Muscle of back (tissue), 11 donors: ENCODE data around the gene IBA57. TPM values are rescaled to one million over a fixed set of nuclear protein-coding genes. Genes with fewer than 3 reads are reported as not detected.
"Not testable (repeated sequence)": the region's sequence is repeated elsewhere in the genome, so short reads cannot be mapped to it uniquely, and the experiment has no call there.

ENCODE experiments used
- DNase-seq, 3 donors: peaks; one replicate each; pipeline versions ENCODE4 v3.0.0 to v3.0.0-alpha.2; 2013
- polyA plus RNA-seq, 10 donors: library from polyadenylated mRNA; unstranded; fragments of 120-200 nt; gene quantifications; one replicate each; pipeline ENCODE4 v1.2.1, GENCODE V29; 2013; ENCODE audit not compliant: insufficient read length in 10 of 10

The IBA57 gene
- polyA plus RNA-seq, 10 donors = 3.6 to 5.7 (median 4.3) TPM

DNA sequence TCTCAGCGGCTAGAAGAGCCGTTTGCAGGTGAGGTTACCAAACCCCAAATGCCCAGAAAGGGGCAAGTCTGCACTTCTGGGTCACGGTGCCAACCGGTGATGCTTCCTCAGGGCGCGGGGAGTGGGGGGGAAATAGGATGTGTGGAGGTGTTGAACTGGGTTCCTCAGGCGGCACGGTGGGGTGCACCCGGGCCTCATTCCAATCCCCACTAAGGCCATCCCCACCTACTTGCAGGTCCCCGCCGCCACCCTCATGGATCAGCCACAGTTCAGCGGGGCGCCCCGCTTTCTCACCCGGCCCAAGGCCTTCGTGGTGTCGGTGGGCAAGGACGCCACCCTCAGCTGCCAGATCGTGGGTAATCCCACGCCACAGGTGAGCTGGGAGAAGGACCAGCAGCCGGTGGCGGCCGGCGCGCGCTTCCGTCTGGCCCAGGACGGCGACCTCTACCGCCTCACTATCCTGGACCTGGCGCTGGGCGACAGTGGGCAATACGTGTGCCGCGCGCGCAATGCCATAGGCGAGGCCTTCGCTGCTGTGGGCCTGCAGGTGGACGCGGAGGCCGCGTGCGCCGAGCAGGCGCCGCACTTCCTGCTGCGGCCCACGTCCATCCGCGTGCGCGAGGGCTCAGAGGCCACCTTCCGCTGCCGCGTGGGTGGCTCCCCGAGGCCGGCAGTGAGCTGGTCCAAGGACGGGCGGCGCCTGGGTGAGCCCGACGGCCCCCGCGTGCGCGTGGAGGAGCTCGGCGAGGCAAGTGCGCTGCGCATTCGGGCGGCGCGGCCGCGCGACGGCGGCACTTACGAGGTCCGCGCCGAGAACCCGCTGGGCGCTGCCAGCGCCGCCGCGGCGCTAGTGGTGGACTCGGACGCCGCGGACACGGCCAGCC is 46.2 kb downstream of the IBA57 start:
- DNase-seq = no peak

DNA sequence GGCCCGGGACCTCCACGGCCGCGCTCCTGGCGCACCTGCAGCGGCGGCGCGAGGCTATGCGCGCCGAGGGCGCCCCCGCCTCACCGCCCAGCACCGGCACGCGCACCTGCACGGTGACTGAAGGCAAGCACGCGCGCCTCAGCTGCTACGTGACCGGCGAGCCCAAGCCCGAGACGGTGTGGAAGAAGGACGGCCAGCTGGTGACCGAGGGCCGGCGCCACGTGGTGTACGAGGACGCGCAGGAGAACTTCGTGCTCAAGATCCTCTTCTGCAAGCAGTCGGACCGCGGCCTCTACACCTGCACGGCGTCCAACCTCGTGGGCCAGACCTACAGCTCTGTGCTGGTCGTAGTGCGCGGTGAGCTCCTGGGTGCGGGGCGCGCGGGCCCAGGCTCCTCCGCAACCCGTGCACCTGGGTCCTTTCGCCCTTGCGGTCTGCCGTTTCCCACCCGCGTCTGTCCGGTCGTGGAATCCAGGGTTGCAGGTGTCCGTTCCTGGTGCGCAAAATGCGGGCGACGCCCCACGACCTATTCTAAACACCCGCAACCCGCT is 46.9 kb downstream of the IBA57 start:
- no peak for DNase-seq

DNA sequence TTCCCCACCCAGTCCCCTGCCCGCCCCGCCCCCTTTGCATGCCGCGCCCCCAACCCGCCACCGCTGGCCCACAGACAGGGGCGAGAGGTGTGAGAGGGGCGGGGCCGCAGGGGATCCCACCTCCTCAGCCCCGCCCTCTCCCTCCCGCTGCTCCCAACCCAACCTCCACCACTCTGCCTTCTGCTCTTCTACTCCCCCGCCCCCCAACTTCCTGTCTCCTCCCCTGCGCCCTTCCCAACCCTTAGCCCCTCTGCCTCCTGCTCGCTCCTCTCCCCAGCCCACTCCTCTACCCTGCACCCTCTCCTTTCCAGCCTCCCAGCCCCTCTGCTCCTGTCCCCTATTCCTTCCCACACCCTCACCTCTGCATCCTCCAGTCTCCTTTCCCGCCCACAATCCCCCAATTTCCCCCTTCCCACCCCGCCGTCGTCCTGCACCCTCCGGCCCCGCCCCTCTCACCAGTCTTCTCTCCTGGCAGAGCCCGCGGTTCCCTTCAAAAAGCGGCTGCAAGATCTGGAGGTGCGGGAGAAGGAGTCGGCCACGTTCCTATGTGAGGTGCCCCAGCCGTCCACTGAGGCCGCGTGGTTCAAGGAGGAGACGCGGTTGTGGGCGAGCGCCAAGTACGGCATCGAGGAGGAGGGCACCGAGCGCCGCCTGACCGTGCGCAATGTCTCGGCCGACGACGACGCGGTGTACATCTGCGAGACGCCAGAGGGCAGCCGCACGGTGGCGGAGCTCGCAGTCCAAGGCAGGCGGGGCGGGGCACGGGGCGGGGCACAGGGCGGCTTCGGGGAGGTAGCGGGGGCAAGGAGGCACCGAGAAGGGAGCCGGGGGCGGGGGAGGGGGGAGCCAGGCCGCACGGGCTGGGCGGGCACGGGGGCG is 47.6 kb downstream of the IBA57 start:
- DNase-seq = peak in 2 of 3 donors; percentile 67 to 85

DNA sequence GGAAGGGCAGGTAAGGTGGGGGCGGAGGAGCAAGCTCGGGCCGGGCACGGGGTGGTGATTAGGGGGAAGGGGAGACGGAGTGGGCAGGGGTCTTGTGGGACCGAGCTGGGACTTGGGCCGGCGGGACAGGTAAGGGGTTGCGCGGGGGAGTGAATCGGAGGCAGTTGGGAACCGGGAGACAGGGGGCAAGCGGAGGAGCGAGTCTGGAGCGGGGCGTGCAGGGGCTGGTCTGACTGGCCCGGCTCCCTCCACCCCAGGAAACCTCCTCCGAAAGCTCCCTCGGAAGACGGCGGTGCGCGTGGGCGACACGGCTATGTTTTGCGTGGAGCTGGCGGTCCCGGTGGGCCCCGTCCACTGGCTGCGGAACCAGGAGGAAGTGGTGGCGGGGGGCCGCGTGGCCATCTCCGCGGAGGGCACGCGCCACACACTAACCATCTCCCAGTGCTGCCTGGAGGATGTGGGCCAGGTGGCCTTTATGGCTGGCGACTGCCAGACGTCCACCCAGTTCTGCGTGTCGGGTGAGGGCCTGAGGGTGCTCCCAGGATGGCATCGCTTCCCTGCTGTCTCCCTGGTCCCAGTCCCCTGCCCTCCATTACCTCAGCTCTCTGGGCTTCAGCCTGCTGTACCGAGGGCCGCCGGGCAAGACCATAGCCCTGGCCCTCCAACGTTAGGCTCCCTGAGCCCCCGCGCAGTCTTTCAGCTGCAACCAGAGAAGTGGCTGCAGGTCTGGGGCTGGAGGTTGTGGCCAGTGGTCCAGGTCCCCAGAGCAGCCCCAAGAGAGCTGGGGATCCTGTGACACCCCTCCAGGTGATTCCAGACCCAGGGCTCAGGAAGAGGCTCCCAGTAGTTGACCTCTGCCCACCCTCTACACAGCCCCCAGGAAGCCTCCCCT is 48.6 kb downstream of the IBA57 start:
- DNase-seq = no peak

DNA sequence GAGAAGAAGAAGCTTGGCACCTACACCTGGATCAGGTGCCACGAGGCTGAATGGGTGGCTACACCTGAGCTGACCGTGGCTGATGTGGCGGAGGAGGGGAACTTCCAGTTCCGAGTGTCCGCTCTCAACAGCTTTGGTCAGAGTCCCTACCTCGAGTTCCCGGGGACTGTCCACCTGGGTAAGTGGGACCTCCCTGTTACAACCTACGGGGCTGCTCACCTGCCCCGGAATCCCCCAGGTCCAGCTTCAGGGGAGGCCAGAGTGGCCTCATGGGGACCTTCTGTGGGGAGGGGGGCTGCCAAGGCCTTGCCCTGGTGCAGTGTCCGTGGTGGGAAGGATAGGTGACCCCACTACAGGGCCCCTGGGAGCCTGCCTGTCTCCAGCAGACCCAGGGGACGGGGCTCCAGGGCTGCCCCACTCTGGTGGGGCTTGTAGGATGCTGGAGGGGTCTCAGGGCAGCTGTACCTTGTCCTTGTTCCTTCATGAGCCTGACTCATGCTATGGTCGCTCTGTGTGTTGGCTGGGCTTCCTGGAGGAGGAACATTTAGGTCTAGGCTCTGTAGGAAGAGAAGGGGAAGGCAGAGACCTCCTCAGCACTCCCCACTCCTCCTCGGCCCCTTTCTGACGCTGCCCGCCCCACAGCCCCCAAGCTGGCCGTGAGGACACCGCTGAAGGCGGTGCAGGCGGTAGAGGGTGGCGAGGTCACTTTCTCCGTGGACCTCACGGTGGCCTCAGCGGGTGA is 49.5 kb downstream of the IBA57 start:
- DNase-seq = no peak

DNA sequence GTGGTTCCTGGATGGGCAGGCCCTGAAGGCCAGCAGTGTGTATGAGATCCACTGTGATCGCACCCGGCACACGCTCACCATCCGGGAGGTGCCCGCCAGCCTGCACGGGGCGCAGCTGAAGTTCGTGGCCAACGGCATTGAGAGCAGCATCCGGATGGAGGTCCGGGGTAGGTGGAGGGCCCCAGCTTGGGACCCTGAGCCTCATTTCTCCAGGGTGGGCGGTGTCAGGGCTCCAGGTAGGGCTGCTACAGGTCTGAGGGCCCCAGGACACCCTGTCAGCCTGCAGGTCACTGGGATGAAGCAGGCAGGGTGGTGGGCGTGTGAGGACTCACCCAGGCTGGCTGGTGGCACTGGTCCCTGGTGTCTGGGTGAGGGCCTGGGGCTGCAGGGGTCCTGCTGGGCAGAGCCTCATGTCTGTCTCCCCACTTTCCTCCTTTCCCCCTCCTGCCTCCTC is 50.1 kb downstream of the IBA57 start:
- no peak for DNase-seq

DNA sequence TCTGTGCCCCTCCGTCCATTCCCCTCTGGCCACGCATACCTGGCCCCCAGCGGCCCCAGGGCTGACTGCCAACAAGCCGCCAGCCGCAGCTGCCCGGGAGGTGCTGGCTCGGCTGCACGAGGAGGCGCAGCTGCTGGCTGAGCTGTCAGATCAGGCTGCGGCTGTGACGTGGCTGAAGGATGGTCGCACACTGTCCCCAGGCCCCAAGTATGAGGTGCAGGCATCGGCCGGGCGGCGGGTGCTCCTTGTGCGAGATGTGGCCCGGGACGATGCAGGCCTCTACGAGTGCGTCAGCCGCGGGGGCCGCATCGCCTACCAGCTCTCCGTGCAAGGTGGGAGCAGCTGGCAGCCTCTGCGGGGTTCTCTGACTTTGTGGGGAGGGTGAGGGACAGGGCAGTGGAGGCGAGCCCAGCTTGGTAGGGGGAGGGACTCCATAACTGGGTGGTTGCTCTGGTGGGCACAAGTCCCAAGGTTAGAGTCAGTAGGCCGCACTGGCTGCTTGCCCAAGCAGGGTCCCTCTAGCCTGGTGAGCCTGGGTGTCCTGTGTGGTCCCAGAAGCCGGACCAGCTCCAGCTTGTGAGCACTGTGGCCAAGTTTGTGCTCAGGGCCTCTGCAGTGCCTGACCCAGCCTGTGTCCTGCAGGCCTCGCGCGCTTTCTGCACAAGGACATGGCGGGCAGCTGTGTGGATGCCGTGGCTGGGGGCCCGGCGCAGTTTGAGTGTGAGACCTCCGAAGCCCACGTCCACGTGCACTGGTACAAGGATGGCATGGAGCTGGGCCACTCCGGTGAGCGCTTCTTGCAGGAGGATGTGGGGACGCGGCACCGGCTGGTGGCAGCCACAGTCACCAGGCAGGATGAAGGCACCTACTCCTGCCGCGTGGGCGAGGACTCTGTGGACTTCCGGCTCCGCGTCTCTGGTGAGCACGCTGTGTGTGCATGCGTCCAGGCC is 51.0 kb downstream of the IBA57 start:
- DNase-seq = no peak

DNA sequence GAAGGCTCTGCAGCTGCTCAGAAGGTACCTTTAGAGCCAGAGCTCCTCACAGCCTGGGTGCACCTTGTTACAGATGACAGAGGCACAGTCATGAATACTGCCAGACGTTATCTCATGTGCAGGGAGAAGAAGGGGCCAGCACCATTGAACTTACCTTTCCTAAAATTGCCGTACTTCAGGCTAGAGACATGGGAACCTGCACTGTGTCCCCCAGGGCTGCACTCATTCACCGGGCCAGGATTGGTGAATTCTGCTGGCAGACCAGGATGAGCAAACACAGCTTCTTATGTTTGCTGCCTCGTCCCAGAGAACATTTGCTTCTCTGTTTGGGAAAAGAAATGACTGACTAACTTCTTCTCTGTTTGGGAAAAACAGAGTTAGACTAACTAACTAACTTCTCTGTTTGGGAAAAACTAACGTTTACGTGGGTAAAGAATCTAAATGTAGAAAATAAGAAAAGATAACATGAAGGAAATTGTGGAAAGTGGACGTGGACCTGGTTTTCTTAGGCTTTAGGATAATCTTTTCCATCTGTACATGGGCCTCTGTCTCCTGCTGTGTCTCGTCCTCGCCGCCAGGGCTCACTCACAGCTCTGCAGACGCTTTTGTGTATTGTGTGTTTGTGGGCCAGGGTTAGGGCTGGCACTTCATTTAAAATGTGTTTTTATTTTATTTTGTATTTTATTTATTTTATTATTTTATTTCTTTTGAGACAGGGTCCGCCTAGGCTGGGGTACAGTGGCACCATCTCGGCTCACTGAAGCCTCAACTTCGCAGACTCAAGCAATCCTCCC is 52.1 kb downstream of the IBA57 start:
- no peak for DNase-seq

DNA sequence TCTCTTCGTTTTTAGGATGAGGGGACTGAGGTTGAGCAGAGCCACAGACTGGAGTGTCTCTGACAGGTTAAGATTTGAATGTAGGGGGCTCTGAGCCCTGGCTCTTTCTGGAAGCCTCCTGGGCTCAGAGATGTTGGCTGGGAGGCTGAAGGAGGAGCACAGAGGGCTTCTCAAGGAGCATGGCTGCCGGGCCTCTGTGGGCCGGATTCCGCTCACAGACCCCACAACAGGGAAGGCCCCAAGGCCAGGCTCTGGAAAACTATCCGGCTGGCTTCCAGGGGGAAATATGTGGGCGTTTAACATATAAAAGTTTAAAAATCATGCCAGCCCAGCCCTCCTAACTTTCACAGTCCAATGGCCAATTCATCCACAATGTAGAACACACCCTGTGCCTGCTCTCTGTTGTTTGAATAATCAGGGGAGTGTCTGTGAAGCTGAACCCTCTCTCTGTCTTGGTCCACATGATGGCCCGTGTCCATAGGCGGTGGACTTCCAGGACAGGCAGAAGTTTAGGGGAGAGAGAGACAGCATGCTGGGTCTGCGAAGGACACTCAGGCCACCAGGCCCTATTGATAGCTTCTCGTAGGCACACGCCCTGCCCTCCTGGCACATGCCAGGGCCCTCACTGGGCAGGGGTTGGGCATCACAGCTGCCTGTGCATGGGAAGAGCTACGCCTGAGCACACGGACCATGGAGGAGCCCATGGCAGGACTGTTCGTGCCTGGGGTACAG is 53.1 kb downstream of the IBA57 start:
- DNase-seq = no peak

DNA sequence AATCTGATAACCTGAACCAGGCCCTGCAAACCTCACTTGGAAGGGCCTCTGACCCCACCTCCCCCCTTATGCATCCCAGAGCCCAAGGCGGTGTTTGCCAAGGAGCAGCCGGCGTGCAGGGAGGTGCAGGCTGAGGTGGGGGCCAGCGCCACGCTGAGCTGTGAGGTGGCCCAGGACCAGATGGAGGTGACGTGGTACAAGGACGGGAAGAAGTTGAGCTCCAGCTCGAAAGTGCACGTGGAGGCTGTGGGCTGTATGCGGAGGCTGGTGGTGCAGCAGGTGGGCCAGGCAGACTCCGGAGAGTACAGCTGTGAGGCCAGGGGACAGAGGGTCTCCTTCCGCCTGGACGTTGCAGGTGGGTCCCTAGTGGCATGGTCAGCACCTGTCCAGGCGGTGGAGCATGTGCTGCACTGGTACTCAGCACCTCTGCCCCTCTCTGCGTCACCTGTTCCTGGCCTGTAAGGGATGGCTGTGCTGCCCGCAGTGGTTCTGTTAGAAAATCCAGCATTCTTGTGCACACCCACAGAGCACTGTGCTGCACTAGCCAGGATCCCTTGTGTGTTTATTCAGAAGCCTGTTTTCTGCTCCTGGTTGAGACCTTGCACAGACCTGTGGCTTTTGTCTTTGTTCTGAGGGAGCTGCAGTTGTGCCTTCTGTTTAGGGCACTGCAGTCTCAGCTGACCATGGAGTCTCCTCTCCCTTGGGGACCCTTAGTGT is 53.8 kb downstream of the IBA57 start:
- DNase-seq = no peak

DNA sequence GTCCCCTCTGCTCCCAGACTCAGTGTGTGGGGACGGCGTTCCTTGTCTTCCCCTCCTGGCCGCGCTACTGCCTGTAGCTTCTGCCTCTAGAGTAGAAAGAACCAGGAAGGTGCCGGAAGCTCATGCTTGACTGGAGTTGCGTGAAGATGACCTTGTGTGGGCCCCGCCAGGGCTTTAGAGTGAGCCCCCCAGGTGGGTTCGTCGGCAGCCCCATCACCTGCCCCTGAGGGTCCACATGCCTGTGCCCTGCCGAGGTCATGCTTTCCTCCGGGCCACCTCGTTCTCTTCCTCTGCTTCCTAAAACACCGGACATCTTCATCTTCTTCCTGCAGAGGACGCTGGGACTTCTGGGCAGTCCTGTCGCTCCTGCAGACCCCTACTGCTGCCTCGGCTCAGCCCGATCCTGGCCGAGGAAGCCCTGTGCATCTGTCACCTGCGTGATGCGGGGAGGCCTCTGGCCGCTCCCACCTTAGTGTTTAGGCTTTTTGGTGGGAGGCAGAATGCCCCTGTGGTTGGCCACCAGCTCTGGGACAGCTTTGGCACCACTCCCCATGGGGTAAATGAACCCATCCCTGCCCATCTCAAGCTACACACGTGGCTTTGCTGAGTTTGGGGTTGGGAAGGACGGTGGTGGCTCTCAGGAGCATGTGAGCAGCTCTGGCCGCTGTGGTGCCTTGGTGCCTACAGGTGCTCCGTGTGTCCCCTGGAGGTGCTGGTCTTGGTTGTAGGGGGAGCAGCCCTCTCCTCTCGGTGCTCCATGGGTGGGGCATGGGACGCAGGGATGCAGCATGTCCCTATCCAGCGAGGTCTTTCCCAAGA is 54.6 kb downstream of the IBA57 start:
- DNase-seq = no peak

DNA sequence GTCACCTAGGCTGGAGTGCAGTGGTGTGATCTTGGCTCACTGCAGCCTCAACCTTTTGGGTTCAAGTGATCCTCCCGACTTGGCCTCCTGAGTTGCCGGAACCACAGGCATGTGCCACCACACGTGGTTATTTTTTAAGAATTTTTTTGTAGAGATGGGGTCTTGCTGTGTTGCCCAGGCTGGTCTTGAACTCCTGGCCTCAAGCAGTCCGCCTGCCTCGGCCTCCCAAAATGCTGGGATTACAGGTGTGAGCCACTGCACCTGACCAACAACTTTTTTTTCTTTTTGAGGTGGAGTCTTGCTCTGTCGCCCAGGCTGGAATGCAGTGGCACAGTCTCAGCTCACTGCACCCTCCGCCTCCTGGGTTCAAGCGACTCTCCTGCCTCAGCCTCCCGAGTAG is 55.5 kb downstream of the IBA57 start:
- not testable (repeated sequence) for DNase-seq

DNA sequence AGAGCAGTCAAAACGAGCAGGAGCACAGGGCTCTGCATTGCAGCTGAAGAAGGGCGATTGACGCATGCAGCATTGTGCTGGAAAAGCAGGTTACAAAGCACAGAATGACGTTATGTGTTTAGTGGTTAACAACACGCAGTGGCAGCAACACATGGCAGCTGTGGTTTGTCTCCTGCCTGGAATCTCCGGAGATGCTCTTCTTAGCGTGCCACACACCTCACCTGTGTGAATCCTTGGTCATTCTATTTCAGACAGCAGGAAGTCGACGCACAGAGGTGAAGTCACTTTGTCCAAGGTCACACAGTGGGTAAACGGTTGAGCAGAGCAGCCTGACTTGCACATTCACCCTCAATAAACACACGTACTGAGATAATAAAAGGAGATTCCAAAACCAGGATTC is 56.9 kb downstream of the IBA57 start:
- no peak for DNase-seq

DNA sequence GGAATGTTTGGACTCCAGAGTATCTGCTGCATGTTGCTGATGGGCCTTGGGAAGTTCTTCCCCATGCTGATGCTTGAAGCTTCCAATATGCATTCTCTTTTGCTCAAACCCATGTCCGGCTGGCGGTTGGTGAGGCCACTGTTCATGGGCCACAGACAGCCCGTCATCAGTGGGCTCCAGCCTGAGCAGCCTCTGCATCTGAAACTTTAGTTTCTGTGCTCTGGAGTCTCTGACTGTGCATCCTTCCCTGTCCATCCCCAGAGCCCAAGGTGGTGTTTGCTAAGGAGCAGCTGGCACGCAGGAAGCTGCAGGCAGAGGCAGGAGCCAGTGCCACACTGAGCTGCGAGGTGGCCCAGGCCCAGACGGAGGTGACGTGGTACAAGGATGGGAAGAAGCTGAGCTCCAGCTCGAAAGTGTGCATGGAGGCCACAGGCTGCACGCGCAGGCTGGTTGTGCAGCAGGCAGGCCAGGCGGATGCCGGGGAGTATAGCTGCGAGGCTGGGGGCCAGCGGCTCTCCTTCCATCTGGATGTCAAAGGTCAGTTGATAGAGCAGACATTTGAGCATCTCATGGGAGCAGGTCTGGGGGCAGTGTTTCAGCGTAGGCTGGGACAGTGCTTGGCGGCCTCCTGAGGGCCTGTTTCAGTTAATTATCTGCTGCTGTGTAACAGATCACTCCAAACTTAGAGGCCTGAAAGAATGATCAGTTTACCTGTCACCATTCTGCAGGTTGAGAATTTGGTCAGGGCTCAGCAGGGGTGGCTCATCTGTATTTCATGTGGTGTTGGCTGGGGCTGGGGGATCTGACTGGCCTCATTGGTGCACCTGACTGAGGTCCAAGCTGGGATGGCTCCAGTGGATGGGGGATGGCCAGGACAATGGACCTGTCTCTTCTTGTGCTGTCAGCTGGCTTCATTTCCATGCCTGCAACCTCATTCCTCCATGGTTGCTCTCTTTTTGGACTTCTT is 58.9 kb downstream of the IBA57 start:
- no peak for DNase-seq

DNA sequence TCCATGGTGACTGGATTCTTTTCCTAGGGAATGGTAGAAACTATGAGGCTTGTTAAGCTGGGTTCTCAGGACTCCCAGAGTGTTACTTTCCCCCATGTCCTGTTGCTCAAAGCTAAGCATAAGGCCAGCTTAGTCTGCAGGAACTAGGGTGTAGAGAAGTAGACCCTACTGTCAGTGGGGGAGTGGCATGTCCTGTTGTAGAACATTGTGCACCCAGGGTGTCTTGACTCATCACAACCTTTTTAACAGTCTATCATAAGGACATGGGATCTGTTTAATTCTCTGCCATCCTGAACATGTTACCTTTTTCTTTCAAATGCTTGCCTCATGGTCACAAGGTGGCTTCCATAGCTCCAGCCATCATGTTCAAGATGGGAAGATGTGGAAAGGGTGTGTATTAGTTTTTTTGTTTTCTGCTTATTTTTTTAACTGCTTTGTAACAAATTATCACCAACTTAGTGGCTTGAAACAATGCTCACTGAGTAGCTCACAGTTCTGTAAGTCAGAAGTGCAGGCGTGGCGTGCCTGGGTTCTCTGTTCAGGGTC is 59.6 kb downstream of the IBA57 start:
- no peak for DNase-seq
